Muscle layer of colon (tissue), 2 donors: ENCODE results near the gene ELAVL2.

Experiments
- H3K27ac ChIP-seq: one replicate; pipeline ENCODE4 v1.7.0; 2013; ENCODE audit warnings: low read depth, mild to moderate bottlenecking, low read length, moderate library complexity
- H3K27me3 ChIP-seq, 2 donors: one replicate each; pipeline ENCODE4 v1.7.0; 2013; ENCODE audit warnings: low read length in 2 of 2, mild to moderate bottlenecking in 2 of 2; ENCODE audit not compliant: insufficient read depth in 2 of 2, control insufficient read depth in 1 of 2
- H3K36me3 ChIP-seq: one replicate; pipeline ENCODE4 v1.7.0; 2013; ENCODE audit warnings: mild to moderate bottlenecking, low read length; ENCODE audit not compliant: insufficient read depth
- H3K4me1 ChIP-seq: one replicate; pipeline ENCODE4 v1.7.0; 2013; ENCODE audit warnings: mild to moderate bottlenecking, low read length; ENCODE audit not compliant: insufficient read depth
- H3K4me3 ChIP-seq, 2 donors: one replicate each; pipeline ENCODE4 v1.7.0; 2013; ENCODE audit warnings: low read length in 2 of 2, low read depth in 1 of 2, mild to moderate bottlenecking in 1 of 2, moderate library complexity in 1 of 2
- H3K9ac ChIP-seq: one replicate; pipeline ENCODE4 v1.7.0; 2013; ENCODE audit warnings: low read length
- H3K9me3 ChIP-seq: one replicate; pipeline ENCODE4 v1.7.0; 2013; ENCODE audit warnings: mild to moderate bottlenecking, low read length
- donor health status: abdominal sarcoma.
- donor health status: Adenocarcinoma of cecum.

ELAVL2 gene

DNA sequence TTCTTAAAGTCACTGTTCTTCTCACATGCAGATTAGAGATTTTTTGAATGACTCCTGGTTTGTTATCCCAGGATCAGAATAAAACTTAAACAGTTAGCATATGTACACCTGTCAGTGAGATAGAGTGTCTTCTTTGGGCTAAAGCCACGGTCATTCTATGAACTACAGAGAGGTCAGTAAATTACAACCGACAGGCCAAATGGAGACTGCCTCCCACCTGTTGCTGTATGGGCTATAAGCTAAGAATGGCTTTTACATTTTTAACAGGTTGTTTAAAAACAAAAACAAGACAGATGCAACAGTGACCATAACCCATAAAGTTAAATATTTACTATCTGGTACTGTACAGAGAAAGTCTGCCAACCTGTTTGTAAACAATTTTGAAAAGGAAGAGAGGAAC, 125.7 kb downstream of the ELAVL2 start:
- H3K4me1 ChIP-seq = no peaks in the 10 kb centered on the region
- no peak overlapping the region for H3K27ac ChIP-seq
- no peaks in the 10 kb centered on the region for H3K27me3 ChIP-seq
- H3K9ac ChIP-seq = no peak overlapping the region
- H3K9me3 ChIP-seq = no peaks in the 10 kb centered on the region
- H3K4me3 ChIP-seq = no peak overlapping the region
- H3K36me3 ChIP-seq = no peaks in the 10 kb centered on the region

DNA sequence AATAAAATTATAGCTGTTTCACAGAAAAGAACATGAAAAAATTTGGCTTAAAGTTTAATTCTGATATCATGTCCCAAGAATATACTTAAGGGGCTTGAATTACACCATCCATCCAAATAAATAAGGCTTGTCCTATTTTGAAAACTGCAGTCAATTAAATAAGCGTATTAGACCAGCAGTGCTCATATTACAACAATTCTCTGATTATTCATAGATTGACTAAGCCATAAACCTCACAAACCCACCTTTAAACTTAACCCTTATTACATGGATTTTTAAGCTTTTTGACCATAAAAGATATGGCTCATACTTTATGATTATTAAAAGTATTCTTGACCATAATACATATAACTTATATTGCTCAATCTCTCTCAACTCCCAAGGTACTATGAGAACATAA, 127.9 kb downstream of the ELAVL2 start:
- Histone ChIP-seq H3K36me3 (no peaks in the 10 kb centered on the region), H3K4me3 (no peak overlapping the region), H3K27me3 (no peaks in the 10 kb centered on the region), H3K4me1 (no peaks in the 10 kb centered on the region), H3K9ac (no peak overlapping the region), H3K27ac (no peak overlapping the region), H3K9me3 (no peaks in the 10 kb centered on the region)

DNA sequence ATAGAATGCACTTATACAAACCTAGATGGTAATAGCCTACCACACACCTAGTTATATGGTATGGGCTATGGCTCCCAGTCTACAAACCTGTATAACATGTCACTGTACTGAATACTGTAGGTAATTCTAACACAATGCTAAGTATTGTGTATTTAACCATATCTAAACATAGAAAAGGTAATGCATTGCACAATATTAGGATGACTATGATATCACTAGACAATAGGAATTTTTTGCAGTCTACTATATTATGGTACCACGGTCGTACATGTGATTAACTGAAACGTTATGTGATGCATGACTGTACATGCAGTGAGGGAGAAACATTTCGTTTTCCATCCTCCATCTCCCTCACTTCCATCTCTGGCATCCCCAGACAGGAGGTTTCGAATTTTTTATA, 130.5 kb downstream of the ELAVL2 start:
- Histone ChIP-seq H3K4me1 (no peaks in the 10 kb centered on the region), H3K27me3 (no peaks in the 10 kb centered on the region), H3K9me3 (no peaks in the 10 kb centered on the region), H3K27ac (no peak overlapping the region), H3K36me3 (no peaks in the 10 kb centered on the region), H3K9ac (no peak overlapping the region), H3K4me3 (no peak overlapping the region)

DNA sequence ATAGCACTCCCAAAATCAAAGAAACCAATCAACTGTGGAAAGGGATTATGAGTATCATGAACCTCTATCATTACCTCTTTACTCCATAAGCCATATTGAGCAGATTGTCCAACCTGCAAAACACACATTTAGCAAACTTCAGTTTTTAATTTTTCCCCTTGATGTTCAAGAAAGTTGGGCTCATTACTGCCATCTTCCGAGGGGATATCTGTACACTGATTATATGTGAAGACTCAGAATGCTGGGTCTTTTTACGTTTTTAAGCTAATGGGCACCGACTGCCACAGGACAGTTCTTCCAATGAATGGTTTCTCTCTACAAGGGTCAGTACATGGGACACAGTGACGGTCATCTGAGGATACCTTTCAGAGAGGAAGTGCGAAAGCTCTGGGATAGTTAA, 132.7 kb downstream of the ELAVL2 start:
- Histone ChIP-seq H3K9ac (no peak overlapping the region), H3K27me3 (no peaks in the 10 kb centered on the region), H3K4me3 (no peak overlapping the region), H3K27ac (no peak overlapping the region), H3K9me3 (no peaks in the 10 kb centered on the region), H3K4me1 (no peaks in the 10 kb centered on the region), H3K36me3 (no peaks in the 10 kb centered on the region)

DNA sequence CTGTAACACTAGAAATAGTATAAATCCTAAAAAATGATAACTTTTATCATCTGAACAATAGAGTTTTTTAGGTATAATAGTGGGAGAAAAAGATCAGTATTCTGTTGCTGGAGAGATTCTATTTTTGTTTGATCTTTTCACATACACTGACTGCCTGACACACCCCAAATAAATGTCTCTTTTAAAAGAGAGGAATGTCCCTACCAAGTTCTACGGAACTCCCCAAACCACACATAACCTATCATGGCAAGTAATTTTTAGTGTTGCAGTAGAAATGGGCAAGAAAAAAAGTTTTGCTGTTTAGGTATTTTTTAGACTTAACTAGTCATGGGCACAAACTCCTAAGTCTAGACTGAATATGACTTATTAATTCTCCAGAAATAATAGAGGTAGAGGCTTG, 139.1 kb downstream of the ELAVL2 start:
- Histone ChIP-seq H3K27ac (no peak overlapping the region), H3K4me3 (no peak overlapping the region), H3K9me3 (no peaks in the 10 kb centered on the region), H3K4me1 (no peaks in the 10 kb centered on the region), H3K36me3 (no peaks in the 10 kb centered on the region), H3K9ac (no peak overlapping the region), H3K27me3 (no peaks in the 10 kb centered on the region)

DNA sequence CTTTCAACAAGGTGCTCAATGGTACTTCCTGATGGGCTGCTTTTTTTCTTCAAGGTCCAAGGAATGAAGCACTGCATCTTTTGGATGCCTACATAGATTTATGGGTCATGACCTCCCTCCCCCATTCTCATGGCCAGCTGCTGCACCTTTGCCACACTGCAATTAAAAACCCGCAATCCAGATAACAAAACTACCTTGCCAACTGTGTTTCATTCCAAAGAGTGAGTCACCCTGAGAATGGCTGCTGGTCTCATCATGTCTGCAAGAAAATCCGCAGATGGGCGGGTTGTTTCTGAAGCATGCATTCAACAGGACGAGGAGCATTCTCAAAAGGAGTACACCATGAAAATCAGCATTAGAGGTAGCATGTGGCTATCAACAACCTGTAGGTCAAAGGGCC, 139.8 kb downstream of the ELAVL2 start:
- no peaks in the 10 kb centered on the region for H3K27me3 ChIP-seq
- H3K4me1 ChIP-seq = no peaks in the 10 kb centered on the region
- H3K9me3 ChIP-seq = no peaks in the 10 kb centered on the region
- H3K27ac ChIP-seq = no peak overlapping the region
- no peak overlapping the region for H3K9ac ChIP-seq
- H3K4me3 ChIP-seq = no peak overlapping the region
- no peaks in the 10 kb centered on the region for H3K36me3 ChIP-seq

DNA sequence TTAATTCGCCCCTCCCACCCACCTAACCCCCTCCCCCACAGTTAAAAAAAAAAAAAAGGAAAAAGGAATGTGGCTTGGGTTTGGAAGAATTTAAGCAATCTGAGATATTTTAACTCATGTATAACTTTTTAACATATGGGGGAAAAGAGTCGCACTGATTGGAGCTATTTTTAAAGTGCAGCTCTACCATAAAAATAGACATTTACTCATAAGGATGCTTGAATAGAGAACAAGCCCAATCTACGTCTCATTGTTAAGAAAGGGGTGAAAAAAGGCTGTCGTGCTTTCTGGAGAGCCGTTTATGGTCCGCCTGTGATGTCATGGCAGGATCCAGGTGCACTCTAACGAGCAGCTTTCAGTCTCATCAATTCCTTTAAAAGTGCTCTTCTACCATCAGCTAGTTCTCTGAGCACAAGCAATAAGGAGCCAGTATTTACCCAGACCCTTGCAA, 142.4 kb downstream of the ELAVL2 start:
- Histone ChIP-seq H3K4me3 (no peak overlapping the region), H3K9me3 (no peaks in the 10 kb centered on the region), H3K4me1 (no peaks in the 10 kb centered on the region), H3K36me3 (no peaks in the 10 kb centered on the region), H3K27me3 (no peaks in the 10 kb centered on the region), H3K27ac (no peak overlapping the region), H3K9ac (no peak overlapping the region)

DNA sequence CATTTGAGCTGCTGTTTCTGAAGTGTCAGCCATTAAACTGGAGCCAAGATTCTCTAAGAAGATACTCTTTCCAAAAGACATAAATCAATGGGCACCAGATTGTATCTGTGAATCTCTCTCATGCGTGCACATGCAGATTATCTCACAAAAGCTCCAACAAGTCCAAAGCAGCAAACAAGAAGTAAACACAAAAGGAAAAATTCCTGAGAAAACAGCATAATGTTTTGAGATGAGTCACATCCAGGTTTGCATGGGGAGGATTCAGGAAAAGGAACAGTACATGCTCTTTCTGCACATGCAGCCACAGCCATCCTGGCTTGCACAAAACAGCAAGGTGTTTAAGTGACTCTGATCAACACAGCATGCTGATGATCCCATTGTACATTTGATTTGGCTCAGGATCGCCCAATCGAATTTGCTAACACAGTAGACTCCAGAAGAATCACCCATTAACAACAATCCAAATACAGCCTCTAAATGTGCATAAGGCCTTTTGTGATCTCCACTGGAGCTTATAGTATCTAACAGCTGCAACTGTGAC, 143.1 kb downstream of the ELAVL2 start:
- Histone ChIP-seq H3K9me3 (no peaks in the 10 kb centered on the region), H3K27ac (no peak overlapping the region)

DNA sequence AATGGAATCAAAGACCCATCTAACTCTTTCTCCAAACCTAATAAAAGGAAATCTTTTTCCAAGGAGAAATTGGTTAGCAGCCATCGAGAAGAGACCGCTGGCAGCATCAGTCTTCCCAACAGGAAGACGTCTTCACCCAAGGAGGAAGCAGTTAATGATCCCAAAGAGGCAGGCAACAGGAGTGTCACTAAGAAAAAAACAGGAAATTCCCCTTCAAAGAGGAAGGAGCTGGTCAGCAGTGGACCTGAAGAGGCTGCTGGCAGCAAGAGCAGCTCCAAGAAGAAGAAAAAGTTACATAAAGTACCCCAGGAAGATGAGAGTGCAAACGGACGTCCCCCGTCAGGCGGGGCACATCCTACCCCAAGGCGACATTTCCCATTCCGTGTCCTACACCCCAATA, 143.7 kb downstream of the ELAVL2 start:
- Histone ChIP-seq H3K27ac (no peak overlapping the region), H3K4me3 (no peak overlapping the region), H3K36me3 (no peaks in the 10 kb centered on the region), H3K4me1 (no peaks in the 10 kb centered on the region), H3K27me3 (no peaks in the 10 kb centered on the region), H3K9me3 (no peaks in the 10 kb centered on the region), H3K9ac (no peak overlapping the region)

More for the DNA sequence above, 143.1 kb downstream of the ELAVL2 start:
- Histone ChIP-seq H3K4me3 (no peak overlapping the region), H3K36me3 (no peaks in the 10 kb centered on the region), H3K9ac (no peak overlapping the region), H3K27me3 (no peaks in the 10 kb centered on the region), H3K4me1 (no peaks in the 10 kb centered on the region)

DNA sequence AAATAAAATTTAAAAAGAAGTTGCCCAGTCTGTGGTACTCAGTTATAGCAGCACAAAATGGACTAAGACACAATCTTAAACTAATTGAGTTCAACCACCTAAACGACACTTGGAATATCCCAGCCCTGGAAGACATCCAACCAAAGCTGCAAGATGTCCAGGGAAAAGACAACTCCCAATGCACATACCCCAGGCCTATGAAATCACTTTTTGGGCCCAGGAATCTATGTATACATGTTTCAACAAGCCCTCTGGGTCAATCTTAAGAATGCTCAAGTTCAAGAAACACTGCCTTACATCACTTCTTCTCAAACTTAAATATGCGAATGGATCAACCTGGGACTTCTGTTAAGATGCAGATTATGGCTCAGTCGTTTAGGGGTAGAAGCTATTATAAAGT, 148.6 kb downstream of the ELAVL2 start:
- Histone ChIP-seq H3K9me3 (no peaks in the 10 kb centered on the region), H3K4me1 (no peaks in the 10 kb centered on the region), H3K36me3 (no peaks in the 10 kb centered on the region), H3K9ac (no peak overlapping the region), H3K4me3 (no peak overlapping the region), H3K27me3 (no peaks in the 10 kb centered on the region), H3K27ac (no peak overlapping the region)

DNA sequence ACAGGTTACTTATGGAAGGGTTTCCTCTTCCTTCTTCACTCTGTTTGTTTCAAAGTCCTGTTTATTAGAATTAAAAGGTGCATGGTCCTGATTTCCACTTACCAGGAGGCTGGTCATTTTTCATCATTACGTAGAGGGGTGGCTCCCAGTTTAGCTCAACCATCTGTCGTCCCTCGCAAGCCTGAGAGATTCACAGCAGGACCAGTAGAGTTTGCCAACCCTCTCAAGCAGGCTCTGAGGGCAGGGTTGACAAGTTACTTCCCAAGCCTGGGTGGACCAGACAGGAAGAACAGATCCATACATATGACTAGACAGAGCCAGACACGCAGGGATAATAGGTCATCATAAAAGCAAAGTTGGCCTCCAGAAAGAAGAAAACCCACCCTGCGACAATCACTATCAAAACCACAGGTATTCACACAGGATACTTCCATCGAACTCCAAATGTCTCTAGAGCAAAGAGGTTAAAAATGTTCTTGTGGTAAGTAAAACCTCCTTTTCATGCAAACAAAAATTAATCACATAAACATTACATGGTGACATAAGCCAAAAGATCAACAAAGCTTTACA, 151.9 kb downstream of the ELAVL2 start:
- Histone ChIP-seq H3K4me3 (no peak overlapping the region), H3K9ac (no peak overlapping the region), H3K27me3 (no peaks in the 10 kb centered on the region), H3K36me3 (no peaks in the 10 kb centered on the region), H3K27ac (no peak overlapping the region), H3K9me3 (no peaks in the 10 kb centered on the region), H3K4me1 (no peaks in the 10 kb centered on the region)

DNA sequence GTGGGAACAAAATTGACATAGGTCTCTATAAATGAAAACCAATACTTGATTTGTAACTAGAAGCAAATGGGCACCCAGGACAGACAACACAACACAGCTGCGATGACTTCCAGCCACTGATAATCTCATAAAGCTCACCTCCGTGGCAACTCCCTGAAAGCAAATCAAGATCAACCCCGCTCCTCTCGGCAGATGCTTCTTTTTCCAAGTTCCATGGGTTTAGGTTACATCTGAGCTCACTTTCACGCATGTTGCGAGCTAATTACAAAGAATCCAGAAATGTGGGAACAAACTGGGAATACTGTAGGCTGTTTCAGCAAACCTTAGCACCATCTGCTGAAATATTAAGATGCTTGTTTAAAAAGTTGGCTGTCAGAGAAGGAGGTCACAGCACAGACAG, 153.9 kb downstream of the ELAVL2 start:
- Histone ChIP-seq H3K27ac (no peak overlapping the region), H3K4me1 (no peaks in the 10 kb centered on the region), H3K4me3 (no peak overlapping the region), H3K27me3 (no peaks in the 10 kb centered on the region), H3K9ac (no peak overlapping the region), H3K36me3 (no peaks in the 10 kb centered on the region), H3K9me3 (no peaks in the 10 kb centered on the region)
